ENCODE measurements around the gene BRD2. TPM values are rescaled to one million over a fixed set of nuclear protein-coding genes. Genes with fewer than 3 reads are reported as not detected.

The BRD2 gene
- total RNA-seq, 1 donor from 2014 or later: 186 TPM

- Mint-ChIP-seq H3K4me1 (ENCODE audit: unreplicated experiment) (peaks cover 6% of the 10 kb centered on the region), H3K27ac (ENCODE audit: unreplicated experiment) (peak overlapping the region; percentile 25), H3K9me3 (ENCODE audit: unreplicated experiment) (no peaks in the 10 kb centered on the region), H3K27me3 (ENCODE audit: unreplicated experiment) (peaks cover 2% of the 10 kb centered on the region), H3K36me3 (ENCODE audit: low read depth, unreplicated experiment) (peaks cover 15% of the 10 kb centered on the region), H3K4me3 (ENCODE audit: unreplicated experiment) (no peak overlapping the region)
- peak; percentile 65 for TF ChIP-seq CTCF (IDR thresholded peaks at IDR 0.05; ENCODE audit: unreplicated experiment)
- DNase-seq (ENCODE audit: low spot score): peak; percentile 89
These were observed 16.4 kb downstream of the BRD2 start for GRCh38 chr6:32984622-32985389.

- no peak for DNase-seq (ENCODE audit: low spot score)
- Mint-ChIP-seq H3K4me1 (ENCODE audit: unreplicated experiment) (peaks cover 12% of the 10 kb centered on the region), H3K9me3 (ENCODE audit: unreplicated experiment) (no peaks in the 10 kb centered on the region), H3K4me3 (ENCODE audit: unreplicated experiment) (no peak overlapping the region), H3K27me3 (ENCODE audit: unreplicated experiment) (peaks cover 2% of the 10 kb centered on the region), H3K36me3 (ENCODE audit: low read depth, unreplicated experiment) (no peaks in the 10 kb centered on the region), H3K27ac (ENCODE audit: unreplicated experiment) (no peak overlapping the region)
- TF ChIP-seq CTCF (IDR thresholded peaks at IDR 0.05; ENCODE audit: unreplicated experiment): no peak
These were observed 21.0 kb downstream of the BRD2 start for GRCh38 chr6:32989368-32989767.

- Mint-ChIP-seq H3K4me1 (ENCODE audit: unreplicated experiment) (peaks cover 14% of the 10 kb centered on the region), H3K9me3 (ENCODE audit: unreplicated experiment) (no peaks in the 10 kb centered on the region), H3K27me3 (ENCODE audit: unreplicated experiment) (no peaks in the 10 kb centered on the region), H3K4me3 (ENCODE audit: unreplicated experiment) (peak overlapping the region; percentile 1), H3K36me3 (ENCODE audit: low read depth, unreplicated experiment) (no peaks in the 10 kb centered on the region), H3K27ac (ENCODE audit: unreplicated experiment) (no peak overlapping the region)
- no peak for TF ChIP-seq CTCF (IDR thresholded peaks at IDR 0.05; ENCODE audit: unreplicated experiment)
- DNase-seq (ENCODE audit: low spot score): no peak
These were observed 23.6 kb downstream of the BRD2 start for GRCh38 chr6:32991972-32992371.

GRCh38 chr6:32993363-32993973, 25.1 kb downstream of the BRD2 start:
- H3K27ac Mint-ChIP-seq (ENCODE audit: unreplicated experiment): no peak overlapping the region
- DNase-seq (ENCODE audit: low spot score): no peak

More at GRCh38 chr6:32993363-32993973, 25.1 kb downstream of the BRD2 start:
- no peak overlapping the region for H3K4me3 Mint-ChIP-seq (ENCODE audit: unreplicated experiment)
- no peaks in the 10 kb centered on the region for H3K9me3 Mint-ChIP-seq (ENCODE audit: unreplicated experiment)
- TF ChIP-seq CTCF (IDR thresholded peaks at IDR 0.05; ENCODE audit: unreplicated experiment): no peak
- H3K27me3 Mint-ChIP-seq (ENCODE audit: unreplicated experiment): no peaks in the 10 kb centered on the region
- H3K36me3 Mint-ChIP-seq (ENCODE audit: low read depth, unreplicated experiment): no peaks in the 10 kb centered on the region
- peaks cover 14% of the 10 kb centered on the region for H3K4me1 Mint-ChIP-seq (ENCODE audit: unreplicated experiment)

Measured in endothelial cell (in vitro differentiated cells).